ENCODE data around the gene MINDY2. TPM values are rescaled to one million over a fixed set of nuclear protein-coding genes. Genes with fewer than 3 reads are reported as not detected.

Gene MINDY2
- total RNA-seq, 1 experiment from 2014 or later = 4.7 TPM

GRCh38 chr15:58886921-58887320 lies 115.8 kb downstream of the MINDY2 start:
- POLR2A ChIA-PET (ENCODE audit: unreplicated experiment) = no interaction called here
- peaks cover 69% of the 10 kb centered on the region for H3K36me3 ChIP-seq (ENCODE audit: low read depth, low read length)

GRCh38 chr15:58889363-58889762 lies 118.3 kb downstream of the MINDY2 start:
- CTCF ChIA-PET = no interaction called here
- H3K27ac ChIP-seq (ENCODE audit: low read length) = no peak overlapping the region

More at GRCh38 chr15:58886921-58887320, 115.8 kb downstream of the MINDY2 start:
- H3K4me1 ChIP-seq (ENCODE audit: insufficient read depth, low read length) = no peaks in the 10 kb centered on the region
- H3F3A ChIP-seq (ENCODE audit: low read length, unreplicated experiment) = no peaks in the 10 kb centered on the region
- H3K27me3 ChIP-seq (ENCODE audit: low read length) = no peaks in the 10 kb centered on the region
- H4K20me1 ChIP-seq (ENCODE audit: low read length) = no peaks in the 10 kb centered on the region
- TF ChIP-seq CTCF (conservative IDR thresholded peaks at IDR 0.05; ENCODE audit: low read depth, low read length) (no peak), EZH2phosphoT487 (IDR thresholded peaks at IDR 0.05; ENCODE audit: borderline replicate concordance, low read length) (no peak), EZH2 (IDR thresholded peaks at IDR 0.05; ENCODE audit: low read length, unreplicated experiment) (no peak)
- intact Hi-C loops (cut with micrococcal nuclease) = no loop called here
- H3K79me2 ChIP-seq (ENCODE audit: low read length) = no peaks in the 10 kb centered on the region
- H3K27ac ChIP-seq (ENCODE audit: low read length) = no peak overlapping the region
- no TSS peak for BruUV-seq (replicated peaks)
- H3K4me2 ChIP-seq (ENCODE audit: low read length) = no peak overlapping the region
- no peak for DNase-seq
- CTCF ChIA-PET = no interaction called here
- no peak overlapping the region for H3K4me3 ChIP-seq (ENCODE audit: low read length)
- H2AFZ ChIP-seq (ENCODE audit: low read length) = no peak overlapping the region
- H3K9me3 ChIP-seq (ENCODE audit: low read length) = no peaks in the 10 kb centered on the region
- H3K9ac ChIP-seq (ENCODE audit: low read length) = no peak overlapping the region
- no peaks in the 10 kb centered on the region for H3K9me2 ChIP-seq (replicated peaks; ENCODE audit: low read length)
- ATAC-seq = no peak

More at GRCh38 chr15:58889363-58889762, 118.3 kb downstream of the MINDY2 start:
- no peaks in the 10 kb centered on the region for H3K4me1 ChIP-seq (ENCODE audit: insufficient read depth, low read length)
- no peak overlapping the region for H3K9ac ChIP-seq (ENCODE audit: low read length)
- H4K20me1 ChIP-seq (ENCODE audit: low read length) = no peaks in the 10 kb centered on the region
- POLR2A ChIA-PET (ENCODE audit: unreplicated experiment) = interaction anchor here (0.6 kb wide), 1 partner anchor 8 kb away, joined by 4 read pairs; no protein-coding TSS in a partner anchor
- no peaks in the 10 kb centered on the region for H3K9me3 ChIP-seq (ENCODE audit: low read length)
- intact Hi-C loops (cut with micrococcal nuclease) = no loop called here
- BruUV-seq (replicated peaks) = no TSS peak
- TF ChIP-seq EZH2phosphoT487 (IDR thresholded peaks at IDR 0.05; ENCODE audit: borderline replicate concordance, low read length) (no peak), EZH2 (IDR thresholded peaks at IDR 0.05; ENCODE audit: low read length, unreplicated experiment) (no peak), CTCF (conservative IDR thresholded peaks at IDR 0.05; ENCODE audit: low read depth, low read length) (no peak)
- no peak overlapping the region for H3K4me3 ChIP-seq (ENCODE audit: low read length)
- H3F3A ChIP-seq (ENCODE audit: low read length, unreplicated experiment) = no peaks in the 10 kb centered on the region
- DNase-seq (no peak), ATAC-seq (no peak)
- H3K9me2 ChIP-seq (replicated peaks; ENCODE audit: low read length) = no peaks in the 10 kb centered on the region
- no peaks in the 10 kb centered on the region for H3K27me3 ChIP-seq (ENCODE audit: low read length)
- no peaks in the 10 kb centered on the region for H3K79me2 ChIP-seq (ENCODE audit: low read length)
- no peak overlapping the region for H3K4me2 ChIP-seq (ENCODE audit: low read length)
- H2AFZ ChIP-seq (ENCODE audit: low read length) = no peak overlapping the region
- peaks cover 77% of the 10 kb centered on the region for H3K36me3 ChIP-seq (ENCODE audit: low read depth, low read length)
